Liver (tissue), 3 donors: ENCODE data around the gene CNIH1.

Experiments used
- ATF3 ChIP-seq: IDR thresholded peaks from 2 replicates; pipeline ENCODE4 v1.6.1; 2016; ENCODE audit warnings: antibody characterized with exemption
- CTCF ChIP-seq: fragments of 150-350 bp; IDR thresholded peaks from 2 replicates; pipeline ENCODE4 v1.5.1; 2017; ENCODE audit warnings: improper control_type of control experiment, low read depth, low read length; ENCODE audit not compliant: missing input control
- FOXA1 ChIP-seq: IDR thresholded peaks from 2 replicates; pipeline ENCODE4 v1.6.1; 2016; ENCODE audit warnings: antibody characterized with exemption
- GABPA ChIP-seq, 2 donors: IDR thresholded peaks in 1 of 2; conservative IDR thresholded peaks in 1 of 2; 2 replicates each; pipeline ENCODE4 v1.6.1; 2016; ENCODE audit warnings: antibody characterized with exemption in 2 of 2, mild to moderate bottlenecking in 1 of 2, moderate library complexity in 1 of 2
- RAD21 ChIP-seq, 2 donors: IDR thresholded peaks; 2 replicates each; pipeline ENCODE4 v1.6.1; 2016; ENCODE audit warnings: antibody characterized with exemption in 2 of 2, mild to moderate bottlenecking in 2 of 2
- RXRA ChIP-seq, 2 donors: IDR thresholded peaks; 2 replicates each; pipeline ENCODE4 v1.6.1; 2017 to 2018; ENCODE audit warnings: antibody characterized with exemption in 2 of 2, mild to moderate bottlenecking in 1 of 2
- TAF1 ChIP-seq: conservative IDR thresholded peaks from 2 replicates; pipeline ENCODE4 v1.6.1; 2016; ENCODE audit warnings: antibody characterized with exemption, mild to moderate bottlenecking
- YY1 ChIP-seq: IDR thresholded peaks from 2 replicates; pipeline ENCODE4 v1.6.1; 2016; ENCODE audit warnings: antibody characterized with exemption, mild to moderate bottlenecking
- ZBTB33 ChIP-seq: IDR thresholded peaks from 2 replicates; pipeline ENCODE4 v1.6.1; 2016; ENCODE audit warnings: antibody characterized with exemption
- donor health status: healthy.
- donor health status: healthy.

- TF ChIP-seq CTCF: no peak
- TF ChIP-seq FOXA1: no peak
- TF ChIP-seq GABPA (IDR thresholded peaks at IDR 0.05 in 1 of 2, conservative IDR thresholded peaks at IDR 0.05 in 1 of 2): no peak
- no peak for TF ChIP-seq TAF1
- no peak for TF ChIP-seq RAD21 (IDR thresholded peaks at IDR 0.05)
- TF ChIP-seq YY1: no peak
- TF ChIP-seq RXRA (IDR thresholded peaks at IDR 0.05): no peak
- no peak for TF ChIP-seq ZBTB33
- TF ChIP-seq ATF3: no peak
These were observed 2.5 kb downstream of the CNIH1 start for GRCh38 chr14:54438703-54439102.
